ENCODE data around the gene ZDHHC11B. TPM values are rescaled to one million over a fixed set of nuclear protein-coding genes. Genes with fewer than 3 reads are reported as not detected.
"Not testable (repeated sequence)": the region's sequence is repeated elsewhere in the genome, so short reads cannot be mapped to it uniquely, and the experiment has no call there.

The ZDHHC11B gene
- total and polyA plus RNA-seq, 2 of the 13 experiments (the other 11 are each of a cell fraction or from before 2014, with no cell fraction given): 0.11 to 0.12 TPM

DNA sequence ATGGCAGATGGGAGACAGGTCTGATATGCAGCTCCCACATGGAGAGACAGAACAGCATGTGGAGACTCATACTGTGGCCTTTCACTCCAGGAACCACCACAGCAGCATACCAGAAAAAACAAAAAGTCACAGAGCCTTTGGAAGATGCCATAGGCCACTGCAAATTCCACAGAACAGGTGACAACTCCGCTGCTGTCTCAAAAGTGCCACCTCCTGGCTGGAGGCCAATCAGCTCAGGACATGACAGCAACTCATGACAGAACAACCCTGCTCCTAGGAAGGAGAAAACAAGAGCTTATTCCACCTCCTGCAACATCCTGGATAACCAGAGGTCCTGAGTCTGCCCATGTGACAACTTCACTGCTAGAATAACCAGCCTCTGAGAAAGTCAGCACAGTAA, 50.4 kb downstream of the ZDHHC11B start:
- BruUV-seq (replicated peaks); intact Hi-C loops (cut with micrococcal nuclease; ENCODE audit: unreplicated experiment): not testable (repeated sequence)
- FAIRE-seq: peak; percentile 63

DNA sequence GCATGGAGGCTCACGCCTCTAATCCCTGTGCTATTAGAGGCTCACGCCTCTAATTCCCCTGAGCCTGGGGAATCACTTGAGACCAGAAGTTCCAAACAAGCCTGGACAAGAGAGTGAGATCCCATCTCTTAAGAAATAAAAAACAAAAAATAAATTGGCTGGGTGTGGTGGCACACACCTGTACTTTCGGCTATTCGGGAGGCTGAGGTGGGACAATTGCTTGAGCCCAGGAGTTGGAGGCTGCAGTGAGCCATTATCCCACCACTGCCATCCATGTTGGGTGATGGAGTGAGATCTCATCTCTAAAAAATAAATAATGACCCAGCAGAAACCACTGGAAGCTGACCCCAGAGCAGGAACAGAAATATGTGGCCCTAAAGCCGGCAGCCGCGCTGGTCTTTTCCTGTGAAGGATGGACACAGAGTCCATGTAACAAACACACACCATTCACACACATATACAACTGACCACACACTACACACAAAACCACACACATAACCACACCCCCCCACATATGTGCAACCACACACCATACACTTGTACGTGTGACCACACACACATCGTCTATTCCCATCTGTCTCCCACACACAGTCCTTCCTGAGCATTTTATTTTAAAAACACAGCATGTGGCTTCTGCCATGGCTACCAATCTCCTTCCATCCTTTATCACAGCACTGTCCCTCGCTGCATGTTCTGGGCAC, 51.6 kb downstream of the ZDHHC11B start:
- H3K27ac ChIP-seq (ENCODE audit: extremely low read length, insufficient read depth, low read length); H3K36me3 ChIP-seq (replicated peaks in 1 of 2; ENCODE audit: control insufficient read depth in 1 of 2, insufficient read depth in 2 of 2, low read length in 2 of 2); H3K4me2 ChIP-seq (ENCODE audit: low read depth, low read length); CTCF ChIA-PET (ENCODE audit: low intra/inter-chr PET ratio, low total read pairs); DNase-seq (ENCODE audit: low spot score); ATAC-seq; H2AFZ ChIP-seq (ENCODE audit: low read length); H3K79me2 ChIP-seq (ENCODE audit: insufficient read depth, low read length); FAIRE-seq; intact Hi-C loops (cut with micrococcal nuclease; ENCODE audit: unreplicated experiment); H4K20me1 ChIP-seq (ENCODE audit: insufficient read depth, low read length); H3K27me3 ChIP-seq (ENCODE audit: control insufficient read depth in 1 of 2, insufficient read depth in 2 of 2, low read length in 2 of 2); H3K9me3 ChIP-seq (ENCODE audit: low read length); H3K4me3 ChIP-seq (replicated peaks in 1 of 3; ENCODE audit: insufficient read depth in 1 of 3, low read depth in 2 of 3, low read length in 3 of 3); H3K4me1 ChIP-seq (ENCODE audit: insufficient read depth, low read length); H3K9ac ChIP-seq (ENCODE audit: insufficient read depth, low read depth, low read length); in situ Hi-C loops (cut with HindIII; ENCODE audit: extremely low pct_ligation_motif_present, low pct_unique_long_range_greater_than_20kb); BruUV-seq (replicated peaks); POLR2A ChIA-PET; TF ChIP-seq NONO (CRISPR knock-in tag; conservative IDR thresholded peaks at IDR 0.05): not testable (repeated sequence)
- TF ChIP-seq NONO (IDR thresholded peaks at IDR 0.05): 0 out of 2 replicates have a peak, but pooled peaks have one; percentile 38
- TF ChIP-seq ZNF282 (IDR thresholded peaks at IDR 0.05; ENCODE audit: partially characterized antibody): peak; percentile 59
- WGBS (ENCODE audit: low lambda C conversion rate): 43% methylated on average over 9 of the region's 10 CpGs

More for the DNA sequence above, 50.4 kb downstream of the ZDHHC11B start:
- POLR2A ChIA-PET; H3K4me1 ChIP-seq (ENCODE audit: insufficient read depth, low read length); CTCF ChIA-PET (ENCODE audit: low intra/inter-chr PET ratio, low total read pairs); H2AFZ ChIP-seq (ENCODE audit: low read length); H3K27ac ChIP-seq (ENCODE audit: extremely low read length, insufficient read depth, low read length); H3K4me3 ChIP-seq (replicated peaks in 1 of 3; ENCODE audit: insufficient read depth in 1 of 3, low read depth in 2 of 3, low read length in 3 of 3); DNase-seq (ENCODE audit: low spot score); H3K27me3 ChIP-seq (ENCODE audit: control insufficient read depth in 1 of 2, insufficient read depth in 2 of 2, low read length in 2 of 2); H3K9me3 ChIP-seq (ENCODE audit: low read length); H3K4me2 ChIP-seq (ENCODE audit: low read depth, low read length); in situ Hi-C loops (cut with HindIII; ENCODE audit: extremely low pct_ligation_motif_present, low pct_unique_long_range_greater_than_20kb); H3K36me3 ChIP-seq (replicated peaks in 1 of 2; ENCODE audit: control insufficient read depth in 1 of 2, insufficient read depth in 2 of 2, low read length in 2 of 2); H3K9ac ChIP-seq (ENCODE audit: insufficient read depth, low read depth, low read length); H3K79me2 ChIP-seq (ENCODE audit: insufficient read depth, low read length); H4K20me1 ChIP-seq (ENCODE audit: insufficient read depth, low read length): not testable (repeated sequence)
- WGBS (ENCODE audit: low lambda C conversion rate): no CpG with 5 or more reads among the region's 1 CpG
- ATAC-seq: peak; percentile 61
- TF ChIP-seq STAG1 (CRISPR knock-in tag; IDR thresholded peaks at IDR 0.05): peak; percentile 14; the same call in 1 of the 2 replicates

DNA sequence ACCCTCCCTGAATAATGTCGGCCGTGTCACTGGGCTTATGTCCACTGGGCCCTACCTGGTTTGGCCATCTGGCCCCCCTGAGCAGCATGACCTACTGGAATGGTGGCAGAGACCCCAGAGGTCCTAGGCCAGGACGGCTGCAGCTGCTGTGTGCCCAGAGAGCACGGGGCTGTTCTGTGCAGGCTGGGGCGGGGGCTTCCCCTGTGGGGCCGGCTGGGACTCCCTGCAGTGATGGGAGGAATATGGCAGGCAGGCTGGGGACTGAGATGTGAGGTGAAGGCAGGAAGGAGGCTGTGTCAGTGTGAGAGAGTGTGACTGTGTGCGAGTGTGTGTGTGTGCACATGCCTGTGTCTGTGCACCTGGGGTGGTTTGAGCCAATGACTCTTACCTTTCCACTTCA, 55.3 kb downstream of the ZDHHC11B start:
- POLR2A ChIA-PET; H3K4me3 ChIP-seq (replicated peaks in 1 of 3; ENCODE audit: insufficient read depth in 1 of 3, low read depth in 2 of 3, low read length in 3 of 3); BruUV-seq (replicated peaks); H3K4me1 ChIP-seq (ENCODE audit: insufficient read depth, low read length); in situ Hi-C loops (cut with HindIII; ENCODE audit: extremely low pct_ligation_motif_present, low pct_unique_long_range_greater_than_20kb); H2AFZ ChIP-seq (ENCODE audit: low read length); H3K27ac ChIP-seq (ENCODE audit: extremely low read length, insufficient read depth, low read length); H4K20me1 ChIP-seq (ENCODE audit: insufficient read depth, low read length); H3K27me3 ChIP-seq (ENCODE audit: control insufficient read depth in 1 of 2, insufficient read depth in 2 of 2, low read length in 2 of 2); H3K79me2 ChIP-seq (ENCODE audit: insufficient read depth, low read length); CTCF ChIA-PET (ENCODE audit: low intra/inter-chr PET ratio, low total read pairs); FAIRE-seq; intact Hi-C loops (cut with micrococcal nuclease; ENCODE audit: unreplicated experiment); H3K36me3 ChIP-seq (replicated peaks in 1 of 2; ENCODE audit: control insufficient read depth in 1 of 2, insufficient read depth in 2 of 2, low read length in 2 of 2); H3K4me2 ChIP-seq (ENCODE audit: low read depth, low read length); DNase-seq (ENCODE audit: low spot score); ATAC-seq; H3K9me3 ChIP-seq (ENCODE audit: low read length); H3K9ac ChIP-seq (ENCODE audit: insufficient read depth, low read depth, low read length): not testable (repeated sequence)
- WGBS (ENCODE audit: low lambda C conversion rate): 11% methylated on average over 3 of the region's 7 CpGs
